GM18498 (cell line): Measurements from ENCODE around the gene OR4L1.
"Not testable (repeated sequence)": the region's sequence is repeated elsewhere in the genome, so short reads cannot be mapped to it uniquely, and the experiment has no call there.

ENCODE experiments used
- ATAC-seq: cut with Tn5 transposase; IDR thresholded peaks from one replicate; pipeline ENCODE4 v1.9.1; 2021; ENCODE audit warnings: mild to moderate bottlenecking, moderate library complexity; ENCODE audit not compliant: unreplicated experiment

OR4L1 gene

GRCh38 chr14:20059745-20060144 is at the start of gene OR4L1:
OR4L1 (plus strand) TSS chr14:20060045; CDS start chr14:20060045, 0 bp downstream.
- ATAC-seq, result no peak

GRCh38 chr14:20019257-20019865 is 40.5 kb upstream of the OR4L1 start, which contains the start of gene OR4K14:
OR4K14 (minus strand) TSS chr14:20019307; CDS start chr14:20015193, 4,114 bp downstream.
- ATAC-seq, result no peak

GRCh38 chr14:20031058-20031457 is 28.8 kb upstream of the OR4L1 start:
- no peak for ATAC-seq

- no peak for ATAC-seq
Observed at GRCh38 chr14:20035449-20035848, 24.4 kb upstream of the OR4L1 start.

- no peak for ATAC-seq
Observed at GRCh38 chr14:20035938-20036337, 23.9 kb upstream of the OR4L1 start, which contains the start of gene OR4K13. OR4K13 (minus strand) TSS chr14:20036038; CDS start chr14:20034758, 1,280 bp downstream.

GRCh38 chr14:20044243-20044642 is 15.6 kb upstream of the OR4L1 start:
- no peak for ATAC-seq

GRCh38 chr14:20048202-20048601 is 11.6 kb upstream of the OR4L1 start:
- ATAC-seq, result no peak

- no peak for ATAC-seq
Observed at GRCh38 chr14:20092050-20092449, 32.2 kb downstream of the OR4L1 start.

- no peak for ATAC-seq
Observed at GRCh38 chr14:20093442-20093841, 33.6 kb downstream of the OR4L1 start.

GRCh38 chr14:20098926-20099770 is 39.3 kb downstream of the OR4L1 start:
- not testable (repeated sequence) for ATAC-seq

GRCh38 chr14:20110438-20110837 is 50.6 kb downstream of the OR4L1 start, which contains the start of gene OR4K17:
OR4K17 (plus strand) TSS chr14:20110739; CDS start chr14:20117500, 6,761 bp downstream.
- ATAC-seq, result no peak
